H1 (cell line): ENCODE measurements around the gene VPS52. TPM values are rescaled to one million over a fixed set of nuclear protein-coding genes. Genes with fewer than 3 reads are reported as not detected.
A peak's percentile ranks its signal among the peaks of the same experiment; 100 is the strongest.

Experiments
- CTCF ChIA-PET: fragments of 300-600 bp; sonication (Branson Sonifier 250); formaldehyde crosslinking; loops from one replicate; lab custom pipeline; 2021; ENCODE audit not compliant: partially characterized antibody; lab: Charles Lee
- POLR2A ChIA-PET: fragments of 300-600 bp; sonication (Branson Sonifier 250); formaldehyde crosslinking; loops from one replicate; lab custom pipeline; 2021; ENCODE audit warnings: inconsistent platforms; ENCODE audit not compliant: partially characterized antibody; lab: Charles Lee
- DNase-seq, 2 experiments: peaks; one replicate each; pipeline versions ENCODE4 v3.0.0 to v3.0.0-alpha.2; 2010 to 2022; ENCODE audit warnings: low spot score in 2 of 2, low read depth in 1 of 2, mixed read lengths in 1 of 2
- FAIRE-seq: peaks from 2 replicates; lab custom pipeline; 2011; peaks lifted over from hg19 to GRCh38; lab: Jason Lieb, UNC
- H2AFZ ChIP-seq: 2 replicates; pipeline ENCODE4 v1.8.1; 2012; ENCODE audit warnings: low read length, inconsistent platforms
- H2AK5ac ChIP-seq: 2 replicates; pipeline ENCODE4 v1.6.1; 2013; ENCODE audit warnings: low read depth, low read length
- H2BK120ac ChIP-seq: replicated peaks from 2 replicates; pipeline ENCODE3; 2013; ENCODE audit warnings: low read depth, low read length, inconsistent platforms
- H2BK12ac ChIP-seq: 2 replicates; pipeline ENCODE4 v1.6.1; 2013; ENCODE audit warnings: low read depth, low read length
- H2BK15ac ChIP-seq: 2 replicates; pipeline ENCODE4 v1.6.1; 2013; ENCODE audit warnings: low read length
- H2BK20ac ChIP-seq: 2 replicates; pipeline ENCODE4 v1.6.1; 2013; ENCODE audit warnings: low read length
- H2BK5ac ChIP-seq: 2 replicates; pipeline ENCODE4 v1.6.1; 2013; ENCODE audit warnings: low read depth, low read length
- H3K14ac ChIP-seq: 2 replicates; pipeline ENCODE4 v1.6.1; 2013; ENCODE audit warnings: inconsistent platforms; ENCODE audit not compliant: insufficient read length
- H3K18ac ChIP-seq: 2 replicates; pipeline ENCODE4 v1.6.1; 2013; ENCODE audit warnings: low read length; ENCODE audit errors: extremely low read depth
- H3K23ac ChIP-seq: 2 replicates; pipeline ENCODE4 v1.6.1; 2013; ENCODE audit warnings: inconsistent platforms; ENCODE audit not compliant: insufficient read length
- H3K23me2 ChIP-seq: 2 replicates; pipeline ENCODE4 v1.6.1; 2013; ENCODE audit warnings: low read depth, low read length
- H3K27ac ChIP-seq: 2 replicates; pipeline ENCODE4 v1.6.1; 2011; ENCODE audit warnings: low read depth, low read length, inconsistent platforms
- H3K27me3 ChIP-seq, 4 experiments: replicated peaks in 1 of 4; 1 replicate in 1 of 4; 2 replicates in 3 of 4; pipeline versions ENCODE4 v1.6.1 to v1.8.1; 2011 to 2013; ENCODE audit warnings: low read length in 3 of 4, mild to moderate bottlenecking in 3 of 4, inconsistent platforms in 2 of 4, mixed read lengths in 2 of 4, moderate library complexity in 1 of 4; ENCODE audit not compliant: control insufficient read depth in 3 of 4, insufficient read depth in 3 of 4; ENCODE audit errors: extremely low read depth in 1 of 4
- H3K36me3 ChIP-seq, 4 experiments: 2 replicates each; pipeline versions ENCODE4 v1.6.1 to v1.8.1; 2011 to 2013; ENCODE audit warnings: mild to moderate bottlenecking in 4 of 4, low read length in 3 of 4, moderate library complexity in 2 of 4, control low read depth in 1 of 4, inconsistent platforms in 1 of 4; ENCODE audit not compliant: insufficient read depth in 4 of 4, control insufficient read depth in 2 of 4
- H3K4ac ChIP-seq: replicated peaks from 2 replicates; pipeline ENCODE3; 2013; ENCODE audit warnings: low read length, low read depth, mixed read lengths, inconsistent platforms; ENCODE audit not compliant: insufficient read length
- H3K4me1 ChIP-seq, 4 experiments: replicated peaks in 1 of 4; 1 replicate in 1 of 4; 2 replicates in 3 of 4; pipeline versions ENCODE4 v1.6.1 to v1.8.1; 2011 to 2013; ENCODE audit warnings: low read length in 3 of 4, inconsistent platforms in 2 of 4, mixed read lengths in 1 of 4; ENCODE audit not compliant: insufficient read depth in 4 of 4, control insufficient read depth in 3 of 4
- H3K4me2 ChIP-seq, 2 experiments: 2 replicates each; pipeline versions ENCODE4 v1.6.1 to v1.8.1; 2011 to 2013; ENCODE audit warnings: low read depth in 2 of 2, low read length in 2 of 2, control low read depth in 1 of 2, inconsistent platforms in 1 of 2, mild to moderate bottlenecking in 1 of 2; ENCODE audit not compliant: insufficient read depth in 1 of 2
- H3K4me3 ChIP-seq, 4 experiments: fragments of 200-600, 300-600 bp in 1 of 4; sonication (generic), shearing (Covaris generic), sonication (Bioruptor Twin) in 1 of 4; 2 replicates each; pipeline versions ENCODE4 v1.5.1 to v1.8.1; 2011 to 2016; ENCODE audit warnings: low read length in 4 of 4, low read depth in 3 of 4, control low read depth in 2 of 4, inconsistent platforms in 2 of 4, mild to moderate bottlenecking in 2 of 4, mixed read lengths in 1 of 4, moderate library complexity in 1 of 4; ENCODE audit not compliant: insufficient read depth in 2 of 4; ENCODE audit errors: extremely low read depth in 1 of 4
- H3K56ac ChIP-seq: replicated peaks from 2 replicates; pipeline ENCODE3; 2013; ENCODE audit warnings: low read depth, mild to moderate bottlenecking, mixed read lengths, low read length, inconsistent platforms; ENCODE audit not compliant: insufficient read length
- H3K79me1 ChIP-seq: 2 replicates; pipeline ENCODE4 v1.6.1; 2013; ENCODE audit warnings: low read depth, low read length, control low read depth
- H3K79me2 ChIP-seq, 2 experiments: 2 replicates each; pipeline versions ENCODE4 v1.6.1 to v1.8.1; 2012 to 2013; ENCODE audit warnings: low read length in 2 of 2, mild to moderate bottlenecking in 2 of 2, inconsistent platforms in 1 of 2; ENCODE audit not compliant: insufficient read depth in 2 of 2, control insufficient read depth in 1 of 2
- H3K9ac ChIP-seq, 4 experiments: replicated peaks in 1 of 4; 1 replicate in 1 of 4; 2 replicates in 3 of 4; pipeline versions ENCODE4 v1.6.1 to v1.8.1; 2011 to 2013; ENCODE audit warnings: low read depth in 3 of 4, low read length in 3 of 4, control low read depth in 2 of 4, mild to moderate bottlenecking in 2 of 4, moderate library complexity in 2 of 4, inconsistent platforms in 1 of 4; ENCODE audit errors: extremely low read depth in 1 of 4
- H3K9me3 ChIP-seq, 2 experiments: 2 replicates each; pipeline versions ENCODE4 v1.6.1 to v1.8.1; 2012 to 2013; ENCODE audit warnings: mild to moderate bottlenecking in 2 of 2, moderate library complexity in 2 of 2, control low read depth in 1 of 2, inconsistent platforms in 1 of 2, low read depth in 1 of 2, low read length in 1 of 2, mixed read lengths in 1 of 2; ENCODE audit not compliant: insufficient read depth in 2 of 2
- H4K20me1 ChIP-seq, 2 experiments: replicated peaks in 1 of 2; 2 replicates each; pipeline versions ENCODE3 to v1.8.1; 2011 to 2013; ENCODE audit warnings: inconsistent platforms in 2 of 2, low read length in 2 of 2, mild to moderate bottlenecking in 1 of 2; ENCODE audit not compliant: insufficient read depth in 2 of 2, control insufficient read depth in 1 of 2
- H4K5ac ChIP-seq: 2 replicates; pipeline ENCODE4 v1.6.1; 2013; ENCODE audit warnings: low read length, low read depth, mixed read lengths, inconsistent platforms; ENCODE audit not compliant: insufficient read length
- H4K8ac ChIP-seq: 2 replicates; pipeline ENCODE4 v1.8.0; 2013; ENCODE audit warnings: mild to moderate bottlenecking, moderate library complexity, low read length, inconsistent platforms; ENCODE audit not compliant: insufficient read depth; ENCODE audit errors: extremely low read depth
- H4K91ac ChIP-seq: replicated peaks from 2 replicates; pipeline ENCODE3; 2013; ENCODE audit warnings: low read length, mixed read lengths, inconsistent platforms; ENCODE audit not compliant: insufficient read length
- BACH1 ChIP-seq: IDR thresholded peaks from 2 replicates; pipeline ENCODE4 v1.6.1; 2012; ENCODE audit warnings: low read length, improper control_type of control experiment
- BRCA1 ChIP-seq: IDR thresholded peaks from 2 replicates; pipeline ENCODE4 v1.6.1; 2012; ENCODE audit warnings: low read depth, low read length, improper control_type of control experiment
- POLR2AphosphoS5 ChIP-seq: IDR thresholded peaks from 2 replicates; pipeline ENCODE4 v1.6.1; 2011; ENCODE audit warnings: low read depth, low read length
- ZNF274 ChIP-seq: IDR thresholded peaks from 2 replicates; pipeline ENCODE4 v1.7.0; 2012; ENCODE audit warnings: low read length, borderline replicate concordance; ENCODE audit errors: extremely low read depth
- WGBS, 2 experiments: shearing (Covaris generic) in 1 of 2; methylation state at CpG; one replicate each; pipeline versions ENCODE4 v1.1.6 to v1.1.7; 2013 to 2015; ENCODE audit warnings: low lambda C conversion rate in 2 of 2, mixed read lengths in 2 of 2, inconsistent platforms in 1 of 2, low coverage in 1 of 2, missing lambda C conversion rate in 1 of 2; ENCODE audit not compliant: insufficient replicate concordance in 2 of 2, insufficient coverage in 1 of 2, insufficient read length in 1 of 2; ENCODE audit errors: extremely low coverage in 1 of 2, missing lambda C conversion rate in 1 of 2; 5-methylcytosine and 5-hydroxymethylcytosine counted together
- polyA plus RNA-seq, 7 experiments: library from polyadenylated mRNA; depleted of rRNA in 3 of 7; stranded (reverse) in 5 of 7; unstranded in 2 of 7; fragments of >200 nt in 5 of 7; fragments of 200-250 nt in 2 of 7; gene quantifications; 1 replicate in 5 of 7; 2 replicates in 1 of 7; 4 replicates in 1 of 7; pipeline versions ENCODE4 v1.2.1 to v1.2.3, GENCODE V29; 2011 to 2013; ENCODE audit warnings: missing spikeins in 2 of 7, mixed read lengths in 2 of 7
- total RNA-seq: library from RNA; stranded (reverse); fragmentation: NEBNext Ultra II Directional; extraction: Animal tissue kit (Norgen Biotek cat#: 25700); gene quantifications from 2 replicates; pipeline ENCODE4 v1.2.1, GENCODE V29; 2021
- TF ChIP-seq, protein P1 (sequence below), 3 experiments: IDR thresholded peaks; 1 replicate in 2 of 3; 2 replicates in 1 of 3; pipeline versions ENCODE4 v1.5.1 to v1.6.1; 2011; ENCODE audit warnings: low read length in 3 of 3, mild to moderate bottlenecking in 3 of 3, inconsistent platforms in 2 of 3, low read depth in 1 of 3, moderate library complexity in 1 of 3; ENCODE audit not compliant: insufficient read depth in 1 of 3; ENCODE audit errors: control extremely low read depth in 1 of 3

Gene VPS52
- total and polyA plus RNA-seq, 2 of the 8 experiments (the other 6 are each of a cell fraction or from before 2014, with no cell fraction given), result 36.5 to 86.3 TPM

DNA sequence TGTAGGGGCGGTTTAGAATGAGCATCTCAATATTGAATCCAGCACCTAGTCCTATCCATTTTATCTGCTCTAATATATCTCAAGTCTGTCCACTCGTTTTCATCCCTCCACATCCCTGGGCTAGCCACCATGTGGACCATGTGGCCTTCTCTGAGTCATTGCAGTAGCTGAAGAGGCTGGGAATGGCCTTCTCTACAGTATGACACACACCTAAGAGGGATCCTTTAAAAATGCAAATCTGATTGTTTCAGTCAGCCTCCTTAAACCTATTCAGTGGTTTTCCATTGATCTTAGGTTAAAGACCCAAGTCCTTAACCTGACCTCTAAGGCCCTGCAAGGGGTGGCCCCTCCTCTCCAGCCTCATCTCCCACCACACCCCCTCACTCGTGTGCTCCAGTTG, 54.0 kb downstream of the VPS52 start:
- H3K27me3 ChIP-seq, result peaks cover 39 to 75% (median 67%) of the 10 kb centered on the region in 4 experiments
- no peaks in the 10 kb centered on the region for H3K36me3 ChIP-seq
- H4K20me1 ChIP-seq, result peaks cover 0 to 6% of the 10 kb centered on the region in 2 experiments
- H3K18ac ChIP-seq, result no peak overlapping the region
- H3K14ac ChIP-seq, result no peak overlapping the region
- H4K8ac ChIP-seq, result no peak overlapping the region
- H2BK120ac ChIP-seq, result no peak overlapping the region
- H3K56ac ChIP-seq, result no peak overlapping the region
- ChIA-PET POLR2A (interaction anchor here (1.2 kb wide), 1 partner anchor 31 kb away, joined by 3 read pairs; no protein-coding TSS in a partner anchor), CTCF (interaction anchor here (0.8 to 2.1 kb wide), 7 partner anchors 13 to 31 kb away, joined by 3 to 6 read pairs (median 4); no protein-coding TSS in a partner anchor)
- no peak overlapping the region for H3K23ac ChIP-seq
- peaks cover 11% of the 10 kb centered on the region; the same call in 1 of the 2 replicates for H3K23me2 ChIP-seq
- H2BK20ac ChIP-seq, result no peak overlapping the region
- TF ChIP-seq, protein P1, sequence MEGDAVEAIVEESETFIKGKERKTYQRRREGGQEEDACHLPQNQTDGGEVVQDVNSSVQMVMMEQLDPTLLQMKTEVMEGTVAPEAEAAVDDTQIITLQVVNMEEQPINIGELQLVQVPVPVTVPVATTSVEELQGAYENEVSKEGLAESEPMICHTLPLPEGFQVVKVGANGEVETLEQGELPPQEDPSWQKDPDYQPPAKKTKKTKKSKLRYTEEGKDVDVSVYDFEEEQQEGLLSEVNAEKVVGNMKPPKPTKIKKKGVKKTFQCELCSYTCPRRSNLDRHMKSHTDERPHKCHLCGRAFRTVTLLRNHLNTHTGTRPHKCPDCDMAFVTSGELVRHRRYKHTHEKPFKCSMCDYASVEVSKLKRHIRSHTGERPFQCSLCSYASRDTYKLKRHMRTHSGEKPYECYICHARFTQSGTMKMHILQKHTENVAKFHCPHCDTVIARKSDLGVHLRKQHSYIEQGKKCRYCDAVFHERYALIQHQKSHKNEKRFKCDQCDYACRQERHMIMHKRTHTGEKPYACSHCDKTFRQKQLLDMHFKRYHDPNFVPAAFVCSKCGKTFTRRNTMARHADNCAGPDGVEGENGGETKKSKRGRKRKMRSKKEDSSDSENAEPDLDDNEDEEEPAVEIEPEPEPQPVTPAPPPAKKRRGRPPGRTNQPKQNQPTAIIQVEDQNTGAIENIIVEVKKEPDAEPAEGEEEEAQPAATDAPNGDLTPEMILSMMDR (IDR thresholded peaks at IDR 0.05; ENCODE audit: control extremely low read depth in 1 of 3, insufficient read depth in 1 of 3, low read depth in 1 of 3, low read length in 3 of 3), result no peak
- 0 out of 2 replicates have a peak, but pooled peaks have one; percentile 33 for TF ChIP-seq POLR2AphosphoS5
- no peak for TF ChIP-seq ZNF274
- no peak for TF ChIP-seq BRCA1
- no peak for TF ChIP-seq BACH1
- no peak overlapping the region for H2AFZ ChIP-seq
- no peak overlapping the region for H2BK12ac ChIP-seq
- DNase-seq (no peak), FAIRE-seq (no peak)
- WGBS, 2 experiments, result 53% methylated on average over 3 of the region's 3 CpGs; no CpG with 5 or more reads in 1 of the 2 experiments
- no peak overlapping the region for H3K27ac ChIP-seq
- no peak overlapping the region for H3K4ac ChIP-seq
- H3K9me3 ChIP-seq, result no peaks in the 10 kb centered on the region
- H4K91ac ChIP-seq, result no peak overlapping the region
- no peaks in the 10 kb centered on the region for H3K79me1 ChIP-seq
- no peaks in the 10 kb centered on the region for H3K79me2 ChIP-seq
- H3K4me1 ChIP-seq, result peaks cover 0 to 7% (median 2%) of the 10 kb centered on the region in 4 experiments; a peak in 5 of 7 replicates
- no peak overlapping the region for H3K4me2 ChIP-seq
- H2BK15ac ChIP-seq, result no peak overlapping the region
- H3K9ac ChIP-seq, result no peak overlapping the region
- no peak overlapping the region for H3K4me3 ChIP-seq
- H2AK5ac ChIP-seq, result no peak overlapping the region
- H4K5ac ChIP-seq, result no peak overlapping the region
- no peak overlapping the region for H2BK5ac ChIP-seq
